CD4-positive, alpha-beta T cell (primary cell): ENCODE results near the gene EPS15. TPM values are rescaled to one million over a fixed set of nuclear protein-coding genes. Genes with fewer than 3 reads are reported as not detected.

Experiments used
- ATAC-seq: fragments of 200-7000 bp; cut with Tn5 transposase; one replicate; pipeline ENCODE4 v1.10.0; 2022; ENCODE audit warnings: mild to moderate bottlenecking; ENCODE audit not compliant: poor library complexity
- CTCF ChIA-PET: fragments of 350-600 bp; sonication (Branson Sonifier 250); formaldehyde crosslinking; loops from one replicate; lab custom pipeline; 2021; ENCODE audit warnings: antibody characterized with exemption, inconsistent platforms; lab: Charles Lee
- POLR2A ChIA-PET: fragments of 350-600 bp; sonication (Branson Sonifier 250); formaldehyde crosslinking; loops from one replicate; lab custom pipeline; 2021; ENCODE audit warnings: antibody characterized with exemption, inconsistent platforms; lab: Charles Lee
- DNase-seq, 14 experiments: peaks; one replicate each; pipeline ENCODE4 v3.0.0-alpha.2; 2013 to 2020; ENCODE audit warnings: mixed read lengths in 2 of 14
- H3K27ac ChIP-seq, 2 donors: one replicate each; pipeline versions ENCODE4 v1.5.1 to v1.7.0; 2013; ENCODE audit warnings: low read length in 2 of 2, low read depth in 1 of 2, mild to moderate bottlenecking in 1 of 2
- H3K27me3 ChIP-seq, 2 experiments: 1 replicate in 1 of 2; 2 replicates in 1 of 2; pipeline versions ENCODE4 v1.6.1 to v1.7.0; 2013; ENCODE audit warnings: low read length in 2 of 2, control low read depth in 1 of 2, mild to moderate bottlenecking in 1 of 2, moderate library complexity in 1 of 2; ENCODE audit not compliant: insufficient read depth in 2 of 2, control insufficient read depth in 1 of 2
- H3K36me3 ChIP-seq: one replicate; pipeline ENCODE4 v1.6.1; 2013; ENCODE audit warnings: low read length, control low read depth; ENCODE audit not compliant: insufficient read depth
- H3K4me1 ChIP-seq: one replicate; pipeline ENCODE4 v1.6.1; 2013; ENCODE audit warnings: low read length, control low read depth; ENCODE audit not compliant: insufficient read depth
- H3K4me3 ChIP-seq: one replicate; pipeline ENCODE4 v1.5.1; 2013; ENCODE audit warnings: mild to moderate bottlenecking, low read length, moderate library complexity
- H3K9me3 ChIP-seq, 2 experiments: 1 replicate in 1 of 2; 2 replicates in 1 of 2; pipeline versions ENCODE4 v1.6.1 to v1.7.0; 2013; ENCODE audit warnings: low read length in 2 of 2, mild to moderate bottlenecking in 2 of 2, control low read depth in 1 of 2, moderate library complexity in 1 of 2; ENCODE audit not compliant: control insufficient read depth in 1 of 2, insufficient read depth in 1 of 2
- H3K27ac Mint-ChIP-seq: one replicate; pipeline ENCODE4 v1.8.0; 2020; ENCODE audit warnings: mixed read lengths
- H3K27me3 Mint-ChIP-seq: one replicate; pipeline ENCODE4 v1.8.0; 2021; ENCODE audit warnings: mixed read lengths
- H3K36me3 Mint-ChIP-seq: one replicate; pipeline ENCODE4 v1.8.0; 2021; ENCODE audit warnings: low read depth, mixed read lengths
- H3K4me1 Mint-ChIP-seq: one replicate; pipeline ENCODE4 v1.8.0; 2021; ENCODE audit warnings: low read depth, mixed read lengths
- H3K4me3 Mint-ChIP-seq: one replicate; pipeline ENCODE4 v1.8.0; 2020; ENCODE audit warnings: mild to moderate bottlenecking, mixed read lengths
- H3K9me3 Mint-ChIP-seq: one replicate; pipeline ENCODE4 v1.8.0; 2020; ENCODE audit warnings: mixed read lengths
- CTCF ChIP-seq: fragments of 200-600 bp; IDR thresholded peaks from one replicate; pipeline ENCODE4 v1.8.0; 2022; ENCODE audit warnings: antibody characterized with exemption, mild to moderate bottlenecking
- intact Hi-C, 2 experiments: fragments of 100-400 bp; cut with DNase I in 1 of 2; cut with micrococcal nuclease in 1 of 2; formaldehyde crosslinking; loops; one replicate each; pipeline versions ENCODE4 v1.15.1 to v1.9.0; 2023 to 2025; cut with DNase I, micrococcal nuclease
- total RNA-seq, 174 experiments: library from RNA in 2 of 174; stranded (reverse) in 2 of 174; gene quantifications; one replicate each; pipeline ENCODE4 v1.2.3 and lab custom pipeline; 2021 to 2026

EPS15 gene
- total RNA-seq, 2 experiments from 2014 or later, result 44.5 to 47.9 TPM

- Mint-ChIP-seq H3K27me3 (no peaks in the 10 kb centered on the region), H3K36me3 (peaks cover 75% of the 10 kb centered on the region)
- POLR2A ChIA-PET, result no interaction called here
These were observed 149.9 kb downstream of the EPS15 start for GRCh38 chr1:51369171-51369570.

GRCh38 chr1:51365774-51366173, 153.3 kb downstream of the EPS15 start:
- no peaks in the 10 kb centered on the region for H3K9me3 Mint-ChIP-seq
- CTCF ChIA-PET, result no interaction called here
- TF ChIP-seq CTCF, result no peak
- H3K4me3 Mint-ChIP-seq, result no peak overlapping the region
- POLR2A ChIA-PET, result no interaction called here
- H3K4me1 Mint-ChIP-seq, result no peaks in the 10 kb centered on the region
- peaks cover 72% of the 10 kb centered on the region for H3K36me3 Mint-ChIP-seq
- H3K36me3 ChIP-seq, result peaks cover 56% of the 10 kb centered on the region
- DNase-seq (no peak), ATAC-seq (no peak)
- no peaks in the 10 kb centered on the region for H3K9me3 ChIP-seq
- no peak overlapping the region for H3K4me3 ChIP-seq
- intact Hi-C loops, result no loop called here
- no peaks in the 10 kb centered on the region for H3K27me3 ChIP-seq
- no peaks in the 10 kb centered on the region for H3K4me1 ChIP-seq
- no peak overlapping the region for H3K27ac Mint-ChIP-seq
- H3K27me3 Mint-ChIP-seq, result no peaks in the 10 kb centered on the region
- H3K27ac ChIP-seq, result no peak overlapping the region

More at GRCh38 chr1:51369171-51369570, 149.9 kb downstream of the EPS15 start:
- no peak for TF ChIP-seq CTCF
- no peak for DNase-seq
- no peak for ATAC-seq
- no peaks in the 10 kb centered on the region for H3K4me1 Mint-ChIP-seq
- CTCF ChIA-PET, result interaction anchor here (0.7 kb wide), 1 partner anchor 298 kb away, joined by 3 read pairs; no protein-coding TSS in a partner anchor
- no peaks in the 10 kb centered on the region for H3K27me3 ChIP-seq
- no peaks in the 10 kb centered on the region for H3K4me1 ChIP-seq
- H3K4me3 ChIP-seq, result no peak overlapping the region
- intact Hi-C loops, result no loop called here
- H3K9me3 Mint-ChIP-seq, result no peaks in the 10 kb centered on the region
- no peaks in the 10 kb centered on the region for H3K9me3 ChIP-seq
- no peak overlapping the region for H3K27ac ChIP-seq
- H3K27ac Mint-ChIP-seq, result no peak overlapping the region
- no peak overlapping the region for H3K4me3 Mint-ChIP-seq
- peaks cover 50% of the 10 kb centered on the region for H3K36me3 ChIP-seq

GRCh38 chr1:51359879-51360278, 159.2 kb downstream of the EPS15 start:
- H3K27ac Mint-ChIP-seq, result no peak overlapping the region

More at GRCh38 chr1:51359879-51360278, 159.2 kb downstream of the EPS15 start:
- no peaks in the 10 kb centered on the region for H3K27me3 ChIP-seq
- DNase-seq (no peak), ATAC-seq (no peak)
- intact Hi-C loops, result no loop called here
- no peaks in the 10 kb centered on the region for H3K4me1 Mint-ChIP-seq
- no peak overlapping the region for H3K27ac ChIP-seq
- CTCF ChIA-PET, result no interaction called here
- peaks cover 72% of the 10 kb centered on the region for H3K36me3 Mint-ChIP-seq
- no peak overlapping the region for H3K4me3 ChIP-seq
- H3K4me3 Mint-ChIP-seq, result no peak overlapping the region
- no peaks in the 10 kb centered on the region for H3K27me3 Mint-ChIP-seq
- H3K9me3 ChIP-seq, result no peaks in the 10 kb centered on the region
- H3K9me3 Mint-ChIP-seq, result no peaks in the 10 kb centered on the region
- TF ChIP-seq CTCF, result no peak
- no peaks in the 10 kb centered on the region for H3K4me1 ChIP-seq
- peaks cover 70% of the 10 kb centered on the region for H3K36me3 ChIP-seq
- POLR2A ChIA-PET, result no interaction called here
